Activated T-cell treated with anti-CD3 and anti-CD28 coated beads for 24 hours (primary cell): Measurements from ENCODE around the gene ASAP2.

Experiments used
- DNase-seq: peaks from one replicate; pipeline ENCODE4 v3.0.0-alpha.2; 2020; ENCODE audit warnings: low read depth

The ASAP2 gene

GRCh38 chr2:9403924-9404323, 197.3 kb downstream of the ASAP2 start:
- no peak for DNase-seq

GRCh38 chr2:9404451-9404850, 197.8 kb downstream of the ASAP2 start:
- DNase-seq = no peak

- DNase-seq = no peak
Observed at GRCh38 chr2:9405636-9406035, 199.0 kb downstream of the ASAP2 start.

GRCh38 chr2:9406529-9407362, 200.1 kb downstream of the ASAP2 start:
- no peak for DNase-seq

GRCh38 chr2:9407363-9407811, 200.8 kb downstream of the ASAP2 start:
- no peak for DNase-seq

GRCh38 chr2:9408641-9409151, 202.1 kb downstream of the ASAP2 start:
- no peak for DNase-seq

- DNase-seq = no peak
Observed at GRCh38 chr2:9410108-9410507, 203.5 kb downstream of the ASAP2 start.

GRCh38 chr2:9412781-9413180, 206.2 kb downstream of the ASAP2 start:
- DNase-seq = no peak

- no peak for DNase-seq
Observed at GRCh38 chr2:9415516-9416169, 209.0 kb downstream of the ASAP2 start.

GRCh38 chr2:9416267-9416961, 209.8 kb downstream of the ASAP2 start:
- DNase-seq = no peak

GRCh38 chr2:9416962-9417316, 210.3 kb downstream of the ASAP2 start:
- DNase-seq = no peak

- no peak for DNase-seq
Observed at GRCh38 chr2:9417725-9418124, 211.1 kb downstream of the ASAP2 start.

- DNase-seq = no peak
Observed at GRCh38 chr2:9418746-9419145, 212.1 kb downstream of the ASAP2 start.

- DNase-seq = no peak
Observed at GRCh38 chr2:9419541-9419940, 212.9 kb downstream of the ASAP2 start.

GRCh38 chr2:9420495-9420894, 213.9 kb downstream of the ASAP2 start:
- DNase-seq = no peak

GRCh38 chr2:9422321-9423099, 215.9 kb downstream of the ASAP2 start:
- DNase-seq = peak; percentile 37

GRCh38 chr2:9423100-9423921, 216.7 kb downstream of the ASAP2 start, which contains the start of the genes CPSF3 and ITGB1BP1:
TSS of gene CPSF3 (plus strand) at chr2:9423654. CDS start at chr2:9423774, 120 bp downstream.
TSS of gene ITGB1BP1 (minus strand) at chr2:9423528. CDS start at chr2:9418697, 4,831 bp downstream.
- DNase-seq = peak; percentile 96

GRCh38 chr2:9423922-9424272, 217.3 kb downstream of the ASAP2 start:
- DNase-seq = no peak

- DNase-seq = no peak
Observed at GRCh38 chr2:9424447-9425164, 218.0 kb downstream of the ASAP2 start.

GRCh38 chr2:9428965-9429577, 222.5 kb downstream of the ASAP2 start:
- DNase-seq = no peak
